ENCODE data around the gene PDIA5. TPM values are rescaled to one million over a fixed set of nuclear protein-coding genes. Genes with fewer than 3 reads are reported as not detected.

PDIA5 gene
- total RNA-seq, 2 experiments from 2014 or later, result 2.2 to 3.0 TPM

DNA sequence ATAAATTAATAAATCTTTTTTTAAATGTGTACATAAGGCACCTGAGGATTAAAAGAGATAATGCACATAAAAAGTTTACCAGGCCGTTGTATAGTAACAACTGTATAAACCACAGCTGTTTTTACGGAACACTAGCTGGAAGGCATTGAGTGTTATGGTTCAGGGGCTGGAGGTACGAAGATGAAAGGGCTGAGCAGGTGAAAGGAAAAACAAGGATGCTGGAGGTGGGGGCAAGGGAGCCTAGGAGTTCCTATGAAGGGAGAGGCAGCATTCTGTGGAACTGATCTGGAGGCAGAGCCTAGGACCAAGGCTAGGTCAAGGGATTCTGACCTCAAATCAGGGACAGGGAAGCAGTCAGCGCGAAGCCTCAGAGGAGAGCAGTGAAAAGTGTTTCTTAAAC, 47.2 kb upstream of the PDIA5 start:
- DNase-seq, result no peak
- TF ChIP-seq, protein P1, sequence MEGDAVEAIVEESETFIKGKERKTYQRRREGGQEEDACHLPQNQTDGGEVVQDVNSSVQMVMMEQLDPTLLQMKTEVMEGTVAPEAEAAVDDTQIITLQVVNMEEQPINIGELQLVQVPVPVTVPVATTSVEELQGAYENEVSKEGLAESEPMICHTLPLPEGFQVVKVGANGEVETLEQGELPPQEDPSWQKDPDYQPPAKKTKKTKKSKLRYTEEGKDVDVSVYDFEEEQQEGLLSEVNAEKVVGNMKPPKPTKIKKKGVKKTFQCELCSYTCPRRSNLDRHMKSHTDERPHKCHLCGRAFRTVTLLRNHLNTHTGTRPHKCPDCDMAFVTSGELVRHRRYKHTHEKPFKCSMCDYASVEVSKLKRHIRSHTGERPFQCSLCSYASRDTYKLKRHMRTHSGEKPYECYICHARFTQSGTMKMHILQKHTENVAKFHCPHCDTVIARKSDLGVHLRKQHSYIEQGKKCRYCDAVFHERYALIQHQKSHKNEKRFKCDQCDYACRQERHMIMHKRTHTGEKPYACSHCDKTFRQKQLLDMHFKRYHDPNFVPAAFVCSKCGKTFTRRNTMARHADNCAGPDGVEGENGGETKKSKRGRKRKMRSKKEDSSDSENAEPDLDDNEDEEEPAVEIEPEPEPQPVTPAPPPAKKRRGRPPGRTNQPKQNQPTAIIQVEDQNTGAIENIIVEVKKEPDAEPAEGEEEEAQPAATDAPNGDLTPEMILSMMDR (IDR thresholded peaks at IDR 0.05), result no peak
- Mint-ChIP-seq H3K36me3 (ENCODE audit: low read depth) (no peaks in the 10 kb centered on the region), H3K9me3 (no peaks in the 10 kb centered on the region), H3K4me1 (ENCODE audit: low read depth) (no peaks in the 10 kb centered on the region), H3K27me3 (peaks cover 63% of the 10 kb centered on the region), H3K27ac (no peak overlapping the region), H3K4me3 (no peak overlapping the region)
- Histone ChIP-seq H3K9me3 (ENCODE audit: control insufficient read depth in 1 of 2, insufficient read depth in 1 of 2, low read length in 2 of 2) (no peaks in the 10 kb centered on the region), H3K36me3 (ENCODE audit: insufficient read depth, low read length) (no peaks in the 10 kb centered on the region), H3K27ac (ENCODE audit: low read depth in 1 of 2, low read length in 2 of 2) (no peak overlapping the region), H3K27me3 (ENCODE audit: control insufficient read depth in 1 of 2, insufficient read depth in 2 of 2, low read length in 2 of 2) (peaks cover 39% of the 10 kb centered on the region in 2 experiments), H3K4me3 (ENCODE audit: low read length) (no peak overlapping the region), H3K4me1 (ENCODE audit: insufficient read depth, low read length) (no peaks in the 10 kb centered on the region)
- CTCF ChIA-PET, result no interaction called here
- POLR2A ChIA-PET, result no interaction called here
- ATAC-seq (ENCODE audit: poor library complexity), result no peak
- intact Hi-C loops (cut with DNase I, micrococcal nuclease), result no loop called here

DNA sequence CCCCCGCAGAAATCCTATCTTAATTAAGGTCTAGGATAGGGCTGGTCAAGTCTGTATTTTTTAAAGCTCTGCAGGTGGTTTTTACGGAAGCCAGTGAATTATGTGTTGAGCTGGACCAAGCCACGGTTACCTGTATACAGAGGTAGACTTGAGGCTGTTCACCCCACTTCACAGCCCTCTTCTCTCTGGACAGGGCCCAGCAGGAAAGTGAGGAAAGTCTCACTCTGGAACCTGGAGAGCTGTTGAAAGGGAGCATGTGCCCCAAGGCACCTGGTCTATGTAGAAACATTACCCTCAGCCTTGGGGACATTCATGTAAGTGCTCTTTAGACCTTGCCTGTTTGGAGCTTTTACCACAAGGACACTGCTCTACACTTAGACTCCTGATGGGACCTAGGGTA, 46.1 kb upstream of the PDIA5 start:
- CTCF ChIA-PET, result no interaction called here
- H3K36me3 ChIP-seq (ENCODE audit: insufficient read depth, low read length), result no peaks in the 10 kb centered on the region
- no peak overlapping the region for H3K4me3 ChIP-seq (ENCODE audit: low read length)
- H3K4me1 ChIP-seq (ENCODE audit: insufficient read depth, low read length), result no peaks in the 10 kb centered on the region
- H3K9me3 Mint-ChIP-seq, result no peaks in the 10 kb centered on the region
- H3K27me3 ChIP-seq (ENCODE audit: control insufficient read depth in 1 of 2, insufficient read depth in 2 of 2, low read length in 2 of 2), result peaks cover 50 to 51% of the 10 kb centered on the region in 2 experiments
- ATAC-seq (ENCODE audit: poor library complexity) (no peak), DNase-seq (no peak)
- H3K36me3 Mint-ChIP-seq (ENCODE audit: low read depth), result no peaks in the 10 kb centered on the region
- POLR2A ChIA-PET, result no interaction called here
- intact Hi-C loops (cut with DNase I, micrococcal nuclease), result loop anchor here in 1 of 2 experiments (10.0 kb wide), 1 partner anchor 266 kb away; no protein-coding TSS in a partner anchor
- no peaks in the 10 kb centered on the region for H3K9me3 ChIP-seq (ENCODE audit: control insufficient read depth in 1 of 2, insufficient read depth in 1 of 2, low read length in 2 of 2)
- TF ChIP-seq, protein P1 (IDR thresholded peaks at IDR 0.05), result no peak
- H3K27ac Mint-ChIP-seq, result no peak overlapping the region
- H3K4me1 Mint-ChIP-seq (ENCODE audit: low read depth), result peaks cover 1% of the 10 kb centered on the region
- H3K27ac ChIP-seq (ENCODE audit: low read depth in 1 of 2, low read length in 2 of 2), result no peak overlapping the region
- H3K4me3 Mint-ChIP-seq, result no peak overlapping the region
- peaks cover 75% of the 10 kb centered on the region for H3K27me3 Mint-ChIP-seq

DNA sequence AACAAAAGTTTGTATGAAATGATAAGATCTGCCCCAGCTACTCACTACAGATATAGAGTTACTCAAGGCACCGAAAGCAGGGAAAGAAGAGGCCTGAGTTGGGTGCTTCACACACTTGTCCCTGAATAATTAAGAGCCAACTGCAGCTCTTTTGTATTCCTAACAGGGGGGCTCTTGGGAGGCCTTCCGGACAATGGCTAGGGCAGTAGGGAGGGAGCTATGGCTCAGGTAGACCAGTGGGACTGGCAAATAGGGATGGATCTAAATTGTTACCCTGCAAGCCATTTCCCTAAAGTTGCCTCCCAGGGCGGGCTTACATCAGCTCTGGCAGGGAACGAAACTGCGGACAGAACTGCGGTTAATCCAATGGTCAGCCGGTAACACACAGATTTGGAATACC, 45.4 kb upstream of the PDIA5 start:
- DNase-seq, result no peak
- no peak for ATAC-seq (ENCODE audit: poor library complexity)
- peaks cover 6% of the 10 kb centered on the region for H3K4me1 ChIP-seq (ENCODE audit: insufficient read depth, low read length)
- peaks cover 0 to 4% of the 10 kb centered on the region in 2 experiments for H3K9me3 ChIP-seq (ENCODE audit: control insufficient read depth in 1 of 2, insufficient read depth in 1 of 2, low read length in 2 of 2)
- H3K36me3 ChIP-seq (ENCODE audit: insufficient read depth, low read length), result no peaks in the 10 kb centered on the region
- intact Hi-C loops (cut with DNase I, micrococcal nuclease), result loop anchor here in 1 of 2 experiments (10.0 kb wide), 1 partner anchor 267 kb away; no protein-coding TSS in a partner anchor
- Mint-ChIP-seq H3K36me3 (ENCODE audit: low read depth) (no peaks in the 10 kb centered on the region), H3K9me3 (no peaks in the 10 kb centered on the region), H3K4me1 (ENCODE audit: low read depth) (peaks cover 6% of the 10 kb centered on the region), H3K27me3 (peaks cover 80% of the 10 kb centered on the region), H3K27ac (no peak overlapping the region), H3K4me3 (no peak overlapping the region)
- TF ChIP-seq, protein P1 (IDR thresholded peaks at IDR 0.05), result no peak
- H3K27ac ChIP-seq (ENCODE audit: low read depth in 1 of 2, low read length in 2 of 2), result no peak overlapping the region
- CTCF ChIA-PET, result no interaction called here
- POLR2A ChIA-PET, result no interaction called here
- H3K4me3 ChIP-seq (ENCODE audit: low read length), result no peak overlapping the region
- peaks cover 55 to 56% of the 10 kb centered on the region in 2 experiments for H3K27me3 ChIP-seq (ENCODE audit: control insufficient read depth in 1 of 2, insufficient read depth in 2 of 2, low read length in 2 of 2)
